ES-I3 (cell line): ENCODE measurements around the gene TMEM52.

Source experiments
- H3K36me3 ChIP-seq: 2 replicates; pipeline ENCODE4 v1.6.1; 2013; ENCODE audit warnings: mild to moderate bottlenecking, low read length, control low read depth, moderate library complexity; ENCODE audit not compliant: insufficient read depth
- H3K4me1 ChIP-seq: 2 replicates; pipeline ENCODE4 v1.6.1; 2013; ENCODE audit warnings: mild to moderate bottlenecking, control low read depth, low read length; ENCODE audit not compliant: insufficient read depth
- H3K9ac ChIP-seq: 2 replicates; pipeline ENCODE4 v1.6.1; 2013; ENCODE audit warnings: low read depth, mild to moderate bottlenecking, low read length, moderate library complexity
- H3K9me3 ChIP-seq: 2 replicates; pipeline ENCODE4 v1.6.1; 2013; ENCODE audit warnings: mild to moderate bottlenecking, low read length, moderate library complexity; ENCODE audit not compliant: control insufficient read depth, insufficient read depth

TMEM52 gene

GRCh38 chr1:1956586-1957532, 37.8 kb upstream of the TMEM52 start:
- Histone ChIP-seq H3K4me1 (peaks cover 10% of the 10 kb centered on the region; the same call in 1 of the 2 replicates), H3K9me3 (no peaks in the 10 kb centered on the region), H3K9ac (no peak overlapping the region), H3K36me3 (no peaks in the 10 kb centered on the region)

- H3K9me3 ChIP-seq = peaks cover 2% of the 10 kb centered on the region; the same call in 1 of the 2 replicates
- H3K9ac ChIP-seq = no peak overlapping the region
- peaks cover 10% of the 10 kb centered on the region; the same call in 1 of the 2 replicates for H3K4me1 ChIP-seq
- H3K36me3 ChIP-seq = no peaks in the 10 kb centered on the region
These were observed 37.0 kb upstream of the TMEM52 start for GRCh38 chr1:1956101-1956500.

- Histone ChIP-seq H3K9me3 (peaks cover 6% of the 10 kb centered on the region), H3K4me1 (peaks cover 6% of the 10 kb centered on the region; the same call in 1 of the 2 replicates), H3K36me3 (no peaks in the 10 kb centered on the region), H3K9ac (no peak overlapping the region)
These were observed 36.6 kb upstream of the TMEM52 start for GRCh38 chr1:1955621-1956094.

- peaks cover 7% of the 10 kb centered on the region for H3K9me3 ChIP-seq
- H3K9ac ChIP-seq = no peak overlapping the region
- no peaks in the 10 kb centered on the region for H3K4me1 ChIP-seq
- H3K36me3 ChIP-seq = no peaks in the 10 kb centered on the region
These were observed 35.9 kb upstream of the TMEM52 start for GRCh38 chr1:1954831-1955441.

GRCh38 chr1:1954015-1954414, 34.9 kb upstream of the TMEM52 start:
- H3K9me3 ChIP-seq = peaks cover 7% of the 10 kb centered on the region
- no peaks in the 10 kb centered on the region for H3K4me1 ChIP-seq
- no peak overlapping the region for H3K9ac ChIP-seq
- no peaks in the 10 kb centered on the region for H3K36me3 ChIP-seq

GRCh38 chr1:1950940-1951339, 31.9 kb upstream of the TMEM52 start:
- H3K36me3 ChIP-seq = no peaks in the 10 kb centered on the region
- no peaks in the 10 kb centered on the region for H3K4me1 ChIP-seq
- H3K9ac ChIP-seq = no peak overlapping the region
- peaks cover 7% of the 10 kb centered on the region for H3K9me3 ChIP-seq

GRCh38 chr1:1948783-1949182, 29.7 kb upstream of the TMEM52 start:
- Histone ChIP-seq H3K9me3 (peaks cover 7% of the 10 kb centered on the region), H3K4me1 (peaks cover under 1% of the 10 kb centered on the region; the same call in 1 of the 2 replicates), H3K36me3 (no peaks in the 10 kb centered on the region), H3K9ac (no peak overlapping the region)

- Histone ChIP-seq H3K9ac (no peak overlapping the region), H3K4me1 (peaks cover 5% of the 10 kb centered on the region; the same call in 1 of the 2 replicates), H3K36me3 (no peaks in the 10 kb centered on the region), H3K9me3 (peaks cover 7% of the 10 kb centered on the region)
These were observed 28.4 kb upstream of the TMEM52 start for GRCh38 chr1:1947493-1947892.

- peaks cover 5% of the 10 kb centered on the region; the same call in 1 of the 2 replicates for H3K4me1 ChIP-seq
- H3K36me3 ChIP-seq = no peaks in the 10 kb centered on the region
- peaks cover 7% of the 10 kb centered on the region for H3K9me3 ChIP-seq
- H3K9ac ChIP-seq = no peak overlapping the region
These were observed 27.5 kb upstream of the TMEM52 start for GRCh38 chr1:1946540-1946939.

GRCh38 chr1:1945782-1946393, 26.8 kb upstream of the TMEM52 start:
- H3K9me3 ChIP-seq = peaks cover 4% of the 10 kb centered on the region; the same call in 1 of the 2 replicates
- H3K4me1 ChIP-seq = peaks cover 5% of the 10 kb centered on the region; the same call in 1 of the 2 replicates
- no peaks in the 10 kb centered on the region for H3K36me3 ChIP-seq
- H3K9ac ChIP-seq = no peak overlapping the region

GRCh38 chr1:1943834-1944570, 24.9 kb upstream of the TMEM52 start:
- Histone ChIP-seq H3K9ac (peak overlapping the region; percentile 5; the same call in 1 of the 2 replicates), H3K4me1 (peaks cover 5% of the 10 kb centered on the region; the same call in 1 of the 2 replicates), H3K9me3 (no peaks in the 10 kb centered on the region), H3K36me3 (no peaks in the 10 kb centered on the region)

GRCh38 chr1:1942753-1943656, 23.9 kb upstream of the TMEM52 start:
- Histone ChIP-seq H3K4me1 (peaks cover 5% of the 10 kb centered on the region; the same call in 1 of the 2 replicates), H3K36me3 (no peaks in the 10 kb centered on the region), H3K9me3 (no peaks in the 10 kb centered on the region), H3K9ac (no peak overlapping the region)
